LNCAP (cell line): Measurements from ENCODE around the gene EFHC2.

ENCODE experiments used
- CTCF ChIP-seq: fragments of 450-650 bp; IDR thresholded peaks from 2 replicates; pipeline ENCODE4 v1.5.1; 2017; ENCODE audit warnings: mild to moderate bottlenecking

The EFHC2 gene

GRCh38 chrX:44291468-44292092 is 51.9 kb downstream of the EFHC2 start:
- no peak for TF ChIP-seq CTCF

- no peak for TF ChIP-seq CTCF
These were observed 52.8 kb downstream of the EFHC2 start for GRCh38 chrX:44290718-44291117.

- no peak for TF ChIP-seq CTCF
These were observed 60.7 kb downstream of the EFHC2 start for GRCh38 chrX:44282753-44283152.

- no peak for TF ChIP-seq CTCF
These were observed 63.4 kb downstream of the EFHC2 start for GRCh38 chrX:44280116-44280515.

- TF ChIP-seq CTCF, result no peak
These were observed 69.4 kb downstream of the EFHC2 start for GRCh38 chrX:44274096-44274495.

GRCh38 chrX:44267861-44268260 is 75.6 kb downstream of the EFHC2 start:
- TF ChIP-seq CTCF, result no peak

- TF ChIP-seq CTCF, result no peak
These were observed 76.4 kb downstream of the EFHC2 start for GRCh38 chrX:44267116-44267515.

GRCh38 chrX:44265559-44265958 is 77.9 kb downstream of the EFHC2 start:
- no peak for TF ChIP-seq CTCF
